ENCODE measurements around the gene USP50. TPM values are rescaled to one million over a fixed set of nuclear protein-coding genes. Genes with fewer than 3 reads are reported as not detected.

Gene USP50
- total and polyA plus RNA-seq, 8 donors = 0.32 to 0.35 TPM; not detected in 6

- intact Hi-C loops (cut with DNase I) = no loop called here
- H3K4me1 ChIP-seq = no peaks in the 10 kb centered on the region
- 72 to 80% methylated on average over 2 of the region's 2 CpGs for WGBS, 2 donors
- H3K36me3 ChIP-seq = no peaks in the 10 kb centered on the region
- no peak overlapping the region for H3K4me3 ChIP-seq
- DNase-seq = no peak
- TF ChIP-seq CTCF (IDR thresholded peaks at IDR 0.05) = no peak
- no peak overlapping the region for H3K27ac ChIP-seq
- ATAC-seq = no peak
- H3K27me3 ChIP-seq = no peaks in the 10 kb centered on the region
- no peaks in the 10 kb centered on the region for H3K9me3 ChIP-seq
- no peak for FAIRE-seq
Observed at GRCh38 chr15:50542887-50543210, 3.6 kb downstream of the USP50 start.

- H3K27me3 ChIP-seq = no peaks in the 10 kb centered on the region
- H3K4me3 ChIP-seq = no peak overlapping the region
- intact Hi-C loops (cut with DNase I) = no loop called here
- H3K36me3 ChIP-seq = no peaks in the 10 kb centered on the region
- ATAC-seq = no peak
- no peaks in the 10 kb centered on the region for H3K4me1 ChIP-seq
- 75 to 87% methylated on average over 4 of the region's 4 CpGs for WGBS, 2 donors
- TF ChIP-seq CTCF (IDR thresholded peaks at IDR 0.05) = no peak
- H3K27ac ChIP-seq = no peak overlapping the region
- no peak for DNase-seq
- no peak for FAIRE-seq
- no peaks in the 10 kb centered on the region for H3K9me3 ChIP-seq
Observed at GRCh38 chr15:50531766-50532165, 14.7 kb downstream of the USP50 start.

GRCh38 chr15:50531163-50531562, 15.3 kb downstream of the USP50 start:
- H3K36me3 ChIP-seq = no peaks in the 10 kb centered on the region
- H3K4me3 ChIP-seq = no peak overlapping the region
- H3K27me3 ChIP-seq = no peaks in the 10 kb centered on the region
- WGBS, 2 donors = 74 to 82% methylated on average over 4 of the region's 4 CpGs
- ATAC-seq (no peak), DNase-seq (no peak), FAIRE-seq (no peak)
- TF ChIP-seq CTCF (IDR thresholded peaks at IDR 0.05) = no peak
- intact Hi-C loops (cut with DNase I) = no loop called here
- no peak overlapping the region for H3K27ac ChIP-seq
- H3K4me1 ChIP-seq = no peaks in the 10 kb centered on the region
- H3K9me3 ChIP-seq = no peaks in the 10 kb centered on the region

- Histone ChIP-seq H3K27me3 (no peaks in the 10 kb centered on the region), H3K36me3 (no peaks in the 10 kb centered on the region), H3K4me3 (no peak overlapping the region), H3K9me3 (no peaks in the 10 kb centered on the region), H3K27ac (no peak overlapping the region), H3K4me1 (no peaks in the 10 kb centered on the region)
- no peak for ATAC-seq
- no peak for TF ChIP-seq CTCF (IDR thresholded peaks at IDR 0.05)
- 66 to 72% methylated on average over 5 of the region's 5 CpGs for WGBS, 2 donors
- intact Hi-C loops (cut with DNase I) = no loop called here
- DNase-seq = no peak
- FAIRE-seq = no peak
Observed at GRCh38 chr15:50523851-50524251, 22.6 kb downstream of the USP50 start.

- FAIRE-seq (no peak), DNase-seq (no peak), ATAC-seq (no peak)
- H3K4me3 ChIP-seq = no peak overlapping the region
- H3K4me1 ChIP-seq = no peaks in the 10 kb centered on the region
- no peak for TF ChIP-seq CTCF (IDR thresholded peaks at IDR 0.05)
- H3K27ac ChIP-seq = no peak overlapping the region
- H3K27me3 ChIP-seq = no peaks in the 10 kb centered on the region
- 82 to 87% methylated on average over 7 of the region's 7 CpGs for WGBS, 2 donors
- H3K9me3 ChIP-seq = no peaks in the 10 kb centered on the region
- intact Hi-C loops (cut with DNase I) = no loop called here
- no peaks in the 10 kb centered on the region for H3K36me3 ChIP-seq
Observed at GRCh38 chr15:50519740-50520425, 26.6 kb downstream of the USP50 start.

All from pancreas (tissue), 10 donors.